GM12878 (cell line): Measurements from ENCODE around the gene LDHAL6B. TPM values are rescaled to one million over a fixed set of nuclear protein-coding genes. Genes with fewer than 3 reads are reported as not detected.

Source experiments
- ATAC-seq: fragments of 200-7000 bp; cut with Tn5 transposase; 3 replicates; pipeline ENCODE4 v1.9.1; 2020; ENCODE audit warnings: mild to moderate bottlenecking, moderate library complexity
- BruUV-seq: library from RNA; stranded (reverse); fragments of 400-500 nt; replicated peaks from 2 replicates; lab custom pipeline; 2021; lab: Mats Ljungman, UMichigan
- CTCF ChIA-PET: fragments of 300-600 bp; sonication (Branson Sonifier 250); formaldehyde crosslinking; extraction: SDS; loops from one replicate; lab custom pipeline; 2021; ENCODE audit warnings: inconsistent platforms; lab: Yijun Ruan, JAX
- POLR2A ChIA-PET: fragments of 350-600 bp; formaldehyde crosslinking; extraction: SDS; loops from one replicate; lab custom pipeline; 2021; ENCODE audit warnings: inconsistent platforms; lab: Charles Lee
- RAD21 ChIA-PET: fragments of 300-600 bp; sonication (Branson Sonifier 250); formaldehyde crosslinking; loops from one replicate; lab custom pipeline; 2023; ENCODE audit warnings: antibody characterized with exemption; ENCODE audit not compliant: unreplicated experiment; lab: Charles Lee
- SMC1A ChIA-PET: fragments of 300-600 bp; sonication (Branson Sonifier 250); formaldehyde crosslinking; loops from one replicate; lab custom pipeline; 2023; ENCODE audit not compliant: unreplicated experiment, uncharacterized antibody; lab: Charles Lee
- DNase-seq: peaks from one replicate; pipeline ENCODE4 v3.0.0-alpha.2; 2011; ENCODE audit warnings: low read depth, low spot score
- FAIRE-seq: peaks from 3 replicates; lab custom pipeline; 2011; peaks lifted over from hg19 to GRCh38; lab: Jason Lieb, UNC
- H2AFZ ChIP-seq: 2 replicates; pipeline ENCODE4 v1.6.0; 2011; ENCODE audit warnings: low read depth, low read length, control low read depth; ENCODE audit not compliant: control insufficient read depth
- H3K27ac ChIP-seq: 2 replicates; pipeline ENCODE4 v1.5.1; 2011; ENCODE audit warnings: control low read depth; ENCODE audit not compliant: control insufficient read depth, insufficient read depth
- H3K27me3 ChIP-seq, 2 experiments: replicated peaks in 1 of 2; 2 replicates each; pipeline versions ENCODE4 v1.6.0 to v1.6.1; 2011; ENCODE audit warnings: low read length in 1 of 2; ENCODE audit not compliant: control insufficient read depth in 2 of 2, insufficient read depth in 2 of 2
- H3K36me3 ChIP-seq, 2 experiments: 2 replicates each; pipeline ENCODE4 v1.5.1; 2011; ENCODE audit warnings: low read length in 1 of 2; ENCODE audit not compliant: control insufficient read depth in 2 of 2, insufficient read depth in 2 of 2
- H3K4me1 ChIP-seq: 2 replicates; pipeline ENCODE4 v1.6.1; 2011; ENCODE audit warnings: mild to moderate bottlenecking, low read length, moderate library complexity, mixed read lengths; ENCODE audit not compliant: control insufficient read depth, insufficient read depth
- H3K4me2 ChIP-seq: 2 replicates; pipeline ENCODE4 v1.6.0; 2011; ENCODE audit warnings: control low read depth; ENCODE audit not compliant: control insufficient read depth, insufficient read depth
- H3K4me3 ChIP-seq: fragments of 200-600 bp; sonication (generic); 2 replicates; pipeline ENCODE4 v1.5.1; 2016
- H3K79me2 ChIP-seq: 2 replicates; pipeline ENCODE4 v1.6.0; 2011; ENCODE audit warnings: low read length; ENCODE audit not compliant: control insufficient read depth, insufficient read depth
- H3K9ac ChIP-seq: 2 replicates; pipeline ENCODE4 v1.8.0; 2011; ENCODE audit warnings: low read length, control low read depth, mixed read lengths; ENCODE audit not compliant: control insufficient read depth, insufficient read depth
- H3K9me3 ChIP-seq: replicated peaks from 3 replicates; pipeline ENCODE4 v1.5.1; 2011; ENCODE audit warnings: mild to moderate bottlenecking, low read length; ENCODE audit not compliant: control insufficient read depth, insufficient read depth
- H4K20me1 ChIP-seq: 2 replicates; pipeline ENCODE4 v1.6.0; 2011; ENCODE audit not compliant: control insufficient read depth, insufficient read depth
- POLR2A ChIP-seq: IDR thresholded peaks from 2 replicates; pipeline ENCODE4 v1.6.1; 2011; ENCODE audit warnings: low read depth, mild to moderate bottlenecking, low read length
- RUNX3 ChIP-seq: IDR thresholded peaks from 2 replicates; pipeline ENCODE4 v1.6.1; 2012; ENCODE audit warnings: low read length, inconsistent platforms
- WGBS: methylation state at CpG from one replicate; pipeline ENCODE4 v1.1.6; 2016; ENCODE audit warnings: low lambda C conversion rate; ENCODE audit not compliant: insufficient replicate concordance, insufficient coverage; ENCODE audit errors: missing lambda C conversion rate; 5-methylcytosine and 5-hydroxymethylcytosine counted together
- in situ Hi-C: fragments of 300-500 bp; cut with MboI; formaldehyde crosslinking; loops from 9 replicates; pipeline ENCODE4 v1.14.3; 2018; ENCODE audit warnings: mixed read lengths
- intact Hi-C: fragments of 100-400 bp; cut with micrococcal nuclease; formaldehyde crosslinking; loops from one replicate; pipeline ENCODE4 v1.14.2; 2022; ENCODE audit not compliant: unreplicated experiment
- polyA plus RNA-seq, 11 experiments: library from polyadenylated mRNA; depleted of rRNA in 4 of 11; unstranded in 6 of 11; stranded (reverse) in 5 of 11; fragments of >200 nt; fragmentation: Nextera tagmentation in 4 of 11; fragmentation: Illumina TruSeq in 1 of 11; extraction: Ambion mirVana in 4 of 11; extraction: Trizol in 1 of 11; gene quantifications; 1 replicate in 1 of 11; 2 replicates in 10 of 11; pipeline versions ENCODE4 v1.2.1 to v1.2.3, GENCODE V29; 2011 to 2016; ENCODE audit warnings: inconsistent platforms in 2 of 11, missing spikeins in 2 of 11, low read depth in 1 of 11
- total RNA-seq, 4 experiments: library from RNA; depleted of rRNA in 3 of 4; stranded (reverse); fragments of >200 nt in 3 of 4; fragmentation: Illumina TruSeq in 1 of 4; extraction: Trizol in 1 of 4; gene quantifications; 2 replicates each; pipeline versions ENCODE4 v1.2.1 to v1.2.3, GENCODE V29; 2013 to 2021
- TF ChIP-seq, protein P1 (sequence below): fragments of 450-650 bp; IDR thresholded peaks from 2 replicates; pipeline ENCODE4 v1.6.1; 2016; ENCODE audit warnings: mild to moderate bottlenecking

Gene LDHAL6B
- total and polyA plus RNA-seq, 10 of the 15 experiments (the other 5 are each of a cell fraction or from before 2014, with no cell fraction given) = 0.33 to 0.66 TPM; not detected in 8

GRCh38 chr15:59218710-59219109 lies 12.1 kb downstream of the LDHAL6B start (continued):
- TF ChIP-seq, protein P1, sequence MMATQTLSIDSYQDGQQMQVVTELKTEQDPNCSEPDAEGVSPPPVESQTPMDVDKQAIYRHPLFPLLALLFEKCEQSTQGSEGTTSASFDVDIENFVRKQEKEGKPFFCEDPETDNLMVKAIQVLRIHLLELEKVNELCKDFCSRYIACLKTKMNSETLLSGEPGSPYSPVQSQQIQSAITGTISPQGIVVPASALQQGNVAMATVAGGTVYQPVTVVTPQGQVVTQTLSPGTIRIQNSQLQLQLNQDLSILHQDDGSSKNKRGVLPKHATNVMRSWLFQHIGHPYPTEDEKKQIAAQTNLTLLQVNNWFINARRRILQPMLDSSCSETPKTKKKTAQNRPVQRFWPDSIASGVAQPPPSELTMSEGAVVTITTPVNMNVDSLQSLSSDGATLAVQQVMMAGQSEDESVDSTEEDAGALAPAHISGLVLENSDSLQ = no peak

GRCh38 chr15:59221511-59222505 lies 15.2 kb downstream of the LDHAL6B start:
- TSS peak; percentile 21 for BruUV-seq
- ChIA-PET CTCF (interaction anchor here (0.6 kb wide), 1 partner anchor 21 kb away, joined by 3 read pairs; no protein-coding TSS in a partner anchor), POLR2A (no interaction called here), RAD21 (no interaction called here), SMC1A (interaction anchor here (0.8 to 1.2 kb wide), 3 partner anchors 8 to 79 kb away, joined by 3 to 4 read pairs (median 3); no protein-coding TSS in a partner anchor)
- Histone ChIP-seq H3K79me2 (no peaks in the 10 kb centered on the region), H4K20me1 (no peaks in the 10 kb centered on the region), H3K4me1 (no peaks in the 10 kb centered on the region), H3K27me3 (no peaks in the 10 kb centered on the region), H3K4me2 (no peak overlapping the region), H3K4me3 (no peak overlapping the region), H3K36me3 (peaks cover 23 to 38% of the 10 kb centered on the region in 2 experiments), H3K27ac (no peak overlapping the region), H3K9me3 (no peaks in the 10 kb centered on the region), H2AFZ (no peak overlapping the region), H3K9ac (no peak overlapping the region)
- 59% methylated on average over 5 of the region's 5 CpGs for WGBS
- in situ Hi-C loops (no loop called here), intact Hi-C loops (no loop called here)
- TF ChIP-seq RUNX3 = peak; percentile 23; the same call in 1 of the 2 replicates
- TF ChIP-seq POLR2A = no peak; the same call in 1 of the 2 replicates
- DNase-seq = no peak
- FAIRE-seq = no peak
- no peak for ATAC-seq
